Naive thymus-derived CD4-positive, alpha-beta T cell (primary cell): ENCODE results near the gene LAMA3. TPM values are rescaled to one million over a fixed set of nuclear protein-coding genes. Genes with fewer than 3 reads are reported as not detected.

Source experiments
- ATAC-seq: fragments of 150-1000 bp; cut with Tn5 transposase; 2 replicates; pipeline ENCODE4 v1.10.0; 2021; ENCODE audit warnings: mild to moderate bottlenecking, moderate library complexity
- CTCF ChIA-PET: fragments of 350-600 bp; sonication (Branson Sonifier 250); formaldehyde crosslinking; loops from one replicate; lab custom pipeline; 2021; ENCODE audit warnings: antibody characterized with exemption; lab: Charles Lee
- POLR2A ChIA-PET: fragments of 350-600 bp; sonication (Branson Sonifier 250); formaldehyde crosslinking; loops from one replicate; lab custom pipeline; 2021; ENCODE audit warnings: antibody characterized with exemption, inconsistent platforms; lab: Charles Lee
- DNase-seq, 9 donors: peaks; one replicate each; pipeline versions ENCODE4 v3.0.0 to v3.0.0-alpha.2; 2020 to 2022; ENCODE audit warnings: mixed read lengths in 1 of 9
- H3K27ac ChIP-seq: one replicate; pipeline ENCODE4 v1.7.0; 2013; ENCODE audit warnings: mild to moderate bottlenecking, low read depth, low read length, moderate library complexity
- H3K27me3 ChIP-seq, 2 donors: one replicate each; pipeline ENCODE4 v1.7.0; 2013; ENCODE audit warnings: low read length in 2 of 2, mild to moderate bottlenecking in 2 of 2, moderate library complexity in 2 of 2; ENCODE audit not compliant: control insufficient read depth in 2 of 2, insufficient read depth in 2 of 2
- H3K36me3 ChIP-seq, 3 experiments: 1 replicate in 2 of 3; 2 replicates in 1 of 3; pipeline ENCODE4 v1.7.0; 2013; ENCODE audit warnings: low read length in 3 of 3, mild to moderate bottlenecking in 3 of 3, moderate library complexity in 1 of 3; ENCODE audit not compliant: insufficient read depth in 3 of 3, control insufficient read depth in 2 of 3
- H3K4me1 ChIP-seq, 2 donors: one replicate each; pipeline ENCODE4 v1.7.0; 2013; ENCODE audit warnings: low read length in 2 of 2, mild to moderate bottlenecking in 2 of 2, moderate library complexity in 1 of 2; ENCODE audit not compliant: control insufficient read depth in 2 of 2, insufficient read depth in 2 of 2
- H3K4me3 ChIP-seq: 2 replicates; pipeline ENCODE4 v1.7.0; 2013; ENCODE audit warnings: mild to moderate bottlenecking, low read length
- H3K9me3 ChIP-seq, 3 experiments: 1 replicate in 2 of 3; 2 replicates in 1 of 3; pipeline ENCODE4 v1.7.0; 2013; ENCODE audit warnings: low read length in 3 of 3; ENCODE audit not compliant: control insufficient read depth in 2 of 3
- H3K27ac Mint-ChIP-seq, 9 donors: one replicate each; pipeline ENCODE4 v1.8.0; 2020 to 2022; ENCODE audit warnings: mixed read lengths in 9 of 9, mild to moderate bottlenecking in 8 of 9, moderate library complexity in 5 of 9, inconsistent platforms in 2 of 9
- H3K27me3 Mint-ChIP-seq, 5 donors: one replicate each; pipeline ENCODE4 v1.8.0; 2021 to 2022; ENCODE audit warnings: mixed read lengths in 5 of 5, mild to moderate bottlenecking in 1 of 5
- H3K36me3 Mint-ChIP-seq, 5 donors: one replicate each; pipeline ENCODE4 v1.8.0; 2020 to 2022; ENCODE audit warnings: mixed read lengths in 5 of 5, mild to moderate bottlenecking in 3 of 5, inconsistent platforms in 1 of 5
- H3K4me1 Mint-ChIP-seq, 7 donors: one replicate each; pipeline ENCODE4 v1.8.0; 2020 to 2022; ENCODE audit warnings: mixed read lengths in 7 of 7, mild to moderate bottlenecking in 3 of 7, inconsistent platforms in 1 of 7
- H3K4me3 Mint-ChIP-seq, 10 donors: one replicate each; pipeline ENCODE4 v1.8.0; 2020 to 2022; ENCODE audit warnings: mild to moderate bottlenecking in 10 of 10, mixed read lengths in 10 of 10, moderate library complexity in 6 of 10, inconsistent platforms in 2 of 10
- H3K9me3 Mint-ChIP-seq, 11 donors: one replicate each; pipeline ENCODE4 v1.8.0; 2020 to 2022; ENCODE audit warnings: mixed read lengths in 11 of 11, mild to moderate bottlenecking in 4 of 11, inconsistent platforms in 1 of 11, moderate library complexity in 1 of 11
- intact Hi-C, 2 donors: fragments of 100-400 bp; cut with micrococcal nuclease; formaldehyde crosslinking; loops; one replicate each; pipeline ENCODE4 v1.15.1; 2023
- polyA plus RNA-seq, 2 donors: library from polyadenylated mRNA; unstranded; fragments of 300-500 nt; fragmentation: Illumina TruSeq; gene quantifications; one replicate each; pipeline ENCODE4 v1.2.3, GENCODE V29; 2021
- total RNA-seq, 6 experiments: library from RNA in 5 of 6; stranded (reverse) in 5 of 6; gene quantifications; 1 replicate in 5 of 6; 2 replicates in 1 of 6; pipeline ENCODE4 v1.2.3 and lab custom pipeline; 2021 to 2026

The LAMA3 gene
- total and polyA plus RNA-seq, 7 experiments from 2014 or later = 0.22 TPM; not detected in 6

GRCh38 chr18:23828426-23828825 lies 139.2 kb downstream of the LAMA3 start:
- H3K27ac Mint-ChIP-seq = peak overlapping the region in 7 of 9 donors; percentile 2 to 86 (median 55)
- H3K4me3 Mint-ChIP-seq = peak overlapping the region in 1 of 10 donors; percentile 47
- H3K27me3 ChIP-seq = no peaks in the 10 kb centered on the region
- H3K27me3 Mint-ChIP-seq = no peaks in the 10 kb centered on the region
- ChIA-PET POLR2A (interaction anchor here (0.5 to 0.7 kb wide), 2 partner anchors 33 to 54 kb away, joined by 3 read pairs; no protein-coding TSS in a partner anchor), CTCF (interaction anchor here (0.8 kb wide), 1 partner anchor 44 kb away, joined by 4 read pairs; no protein-coding TSS in a partner anchor)
- DNase-seq = peak in 7 of 9 donors; percentile 13 to 74 (median 57)
- H3K9me3 ChIP-seq = no peaks in the 10 kb centered on the region
- peaks cover 0 to 40% (median 23%) of the 10 kb centered on the region in 7 donors for H3K4me1 Mint-ChIP-seq
- H3K4me3 ChIP-seq = no peak overlapping the region
- H3K36me3 ChIP-seq = no peaks in the 10 kb centered on the region
- peak; percentile 99 for ATAC-seq
- intact Hi-C loops = loop anchor here (1.0 to 5.0 kb wide), 10 partner anchors 36 to 326 kb away; partner anchors contain the start of gene RMC1 (in 2 of the 2)
- H3K4me1 ChIP-seq = peaks cover 0 to 10% of the 10 kb centered on the region in 2 donors
- H3K27ac ChIP-seq = no peak overlapping the region
- H3K36me3 Mint-ChIP-seq = peaks cover 0 to 1% (median 0%) of the 10 kb centered on the region in 5 donors
- H3K9me3 Mint-ChIP-seq = no peaks in the 10 kb centered on the region

DNA sequence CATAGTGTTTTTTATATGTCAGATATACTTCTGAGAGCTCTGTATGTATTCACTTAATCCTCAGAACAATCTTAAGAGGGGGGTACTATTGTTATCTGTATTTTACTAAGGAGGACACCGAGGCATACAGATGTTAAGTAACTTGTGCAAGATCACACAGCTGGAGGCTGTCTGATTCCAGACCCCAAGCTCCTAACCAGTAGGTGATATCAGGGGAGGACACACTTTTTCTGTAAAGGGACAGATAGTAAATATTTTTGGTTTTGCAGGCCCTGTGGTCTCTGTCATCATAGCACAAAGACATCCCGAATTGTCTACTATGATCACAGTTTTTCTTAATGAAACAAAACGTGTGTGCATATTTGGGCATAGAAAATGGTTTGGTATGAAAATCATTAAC lies 143.7 kb downstream of the LAMA3 start:
- no peak overlapping the region for H3K27ac Mint-ChIP-seq
- no peaks in the 10 kb centered on the region for H3K36me3 ChIP-seq
- ChIA-PET POLR2A (no interaction called here), CTCF (interaction anchor here (0.9 kb wide), 1 partner anchor 85 kb away, joined by 3 read pairs; no protein-coding TSS in a partner anchor)
- ATAC-seq (no peak), DNase-seq (no peak)
- no peaks in the 10 kb centered on the region for H3K27me3 ChIP-seq
- H3K9me3 Mint-ChIP-seq = no peaks in the 10 kb centered on the region
- peaks cover 0 to 14% (median 9%) of the 10 kb centered on the region in 7 donors for H3K4me1 Mint-ChIP-seq
- peaks cover 0 to 10% of the 10 kb centered on the region in 2 donors for H3K4me1 ChIP-seq
- H3K9me3 ChIP-seq = no peaks in the 10 kb centered on the region
- no peak overlapping the region for H3K4me3 ChIP-seq
- no peak overlapping the region for H3K27ac ChIP-seq
- intact Hi-C loops = no loop called here
- peaks cover 0 to 1% (median 0%) of the 10 kb centered on the region in 5 donors for H3K36me3 Mint-ChIP-seq
- no peaks in the 10 kb centered on the region for H3K27me3 Mint-ChIP-seq
- H3K4me3 Mint-ChIP-seq = no peak overlapping the region

GRCh38 chr18:23833714-23834113 lies 144.5 kb downstream of the LAMA3 start:
- H3K9me3 ChIP-seq = no peaks in the 10 kb centered on the region
- no peaks in the 10 kb centered on the region for H3K36me3 ChIP-seq
- Mint-ChIP-seq H3K27ac (no peak overlapping the region), H3K4me1 (peaks cover 0 to 12% (median 4%) of the 10 kb centered on the region in 7 donors), H3K36me3 (no peaks in the 10 kb centered on the region), H3K9me3 (no peaks in the 10 kb centered on the region), H3K27me3 (no peaks in the 10 kb centered on the region), H3K4me3 (no peak overlapping the region)
- H3K27ac ChIP-seq = no peak overlapping the region
- no peaks in the 10 kb centered on the region for H3K27me3 ChIP-seq
- ATAC-seq (no peak), DNase-seq (no peak)
- ChIA-PET CTCF (interaction anchor here (0.7 to 1.4 kb wide), 2 partner anchors 10 to 13 kb away, joined by 3 to 4 read pairs; no protein-coding TSS in a partner anchor), POLR2A (no interaction called here)
- intact Hi-C loops = no loop called here
- peaks cover 0 to 5% of the 10 kb centered on the region in 2 donors for H3K4me1 ChIP-seq
- no peak overlapping the region for H3K4me3 ChIP-seq

GRCh38 chr18:23835091-23835490 lies 145.8 kb downstream of the LAMA3 start:
- no peaks in the 10 kb centered on the region for H3K36me3 Mint-ChIP-seq
- CTCF ChIA-PET = interaction anchor here (1.4 kb wide), 1 partner anchor 14 kb away, joined by 4 read pairs; no protein-coding TSS in a partner anchor
- no peaks in the 10 kb centered on the region for H3K27me3 Mint-ChIP-seq

GRCh38 chr18:23835506-23835905 lies 146.3 kb downstream of the LAMA3 start:
- no peaks in the 10 kb centered on the region for H3K36me3 ChIP-seq
- no peaks in the 10 kb centered on the region for H3K9me3 ChIP-seq
- CTCF ChIA-PET = no interaction called here
- no peak overlapping the region for H3K4me3 ChIP-seq
- POLR2A ChIA-PET = no interaction called here
- peaks cover 0 to 9% (median 0%) of the 10 kb centered on the region in 7 donors for H3K4me1 Mint-ChIP-seq
- H3K4me3 Mint-ChIP-seq = no peak overlapping the region
- peak; percentile 3 for ATAC-seq
- no peaks in the 10 kb centered on the region for H3K36me3 Mint-ChIP-seq
- no peaks in the 10 kb centered on the region for H3K27me3 ChIP-seq
- no peaks in the 10 kb centered on the region for H3K9me3 Mint-ChIP-seq
- no peaks in the 10 kb centered on the region for H3K27me3 Mint-ChIP-seq
- H3K4me1 ChIP-seq = no peaks in the 10 kb centered on the region
- H3K27ac ChIP-seq = no peak overlapping the region
- intact Hi-C loops = no loop called here
- no peak overlapping the region for H3K27ac Mint-ChIP-seq
- DNase-seq = no peak

More at GRCh38 chr18:23835091-23835490, 145.8 kb downstream of the LAMA3 start:
- H3K27ac ChIP-seq = no peak overlapping the region
- intact Hi-C loops = no loop called here
- DNase-seq = no peak
- no peaks in the 10 kb centered on the region for H3K9me3 ChIP-seq
- no peaks in the 10 kb centered on the region for H3K36me3 ChIP-seq
- no peaks in the 10 kb centered on the region for H3K27me3 ChIP-seq
- peaks cover 0 to 9% (median 0%) of the 10 kb centered on the region in 7 donors for H3K4me1 Mint-ChIP-seq
- no peaks in the 10 kb centered on the region for H3K4me1 ChIP-seq
- H3K9me3 Mint-ChIP-seq = no peaks in the 10 kb centered on the region
- H3K4me3 Mint-ChIP-seq = no peak overlapping the region
- H3K4me3 ChIP-seq = no peak overlapping the region
- POLR2A ChIA-PET = no interaction called here
- H3K27ac Mint-ChIP-seq = no peak overlapping the region
- ATAC-seq = peak; percentile 14

DNA sequence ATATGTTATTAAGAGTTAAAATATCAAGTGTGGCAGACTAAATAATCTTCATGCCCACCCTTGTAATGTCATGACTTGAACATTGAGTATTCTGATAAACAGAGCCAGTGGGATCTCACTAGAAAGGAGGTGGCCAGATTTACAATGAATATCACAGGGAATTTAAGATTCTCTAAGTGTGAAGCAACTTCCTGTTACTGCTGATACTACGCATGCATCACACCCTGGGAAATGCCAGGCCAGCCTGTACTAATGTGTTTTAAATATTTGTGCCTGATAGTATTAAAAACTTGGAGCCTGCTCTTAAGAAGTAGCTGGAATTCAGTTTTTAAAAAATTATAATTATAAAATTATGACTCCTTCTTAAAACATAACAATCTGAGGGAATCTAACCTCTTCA lies 148.3 kb downstream of the LAMA3 start:
- H3K4me1 Mint-ChIP-seq = peaks cover 0 to 9% (median 0%) of the 10 kb centered on the region in 7 donors
- no peaks in the 10 kb centered on the region for H3K4me1 ChIP-seq
- DNase-seq = no peak
- H3K36me3 Mint-ChIP-seq = no peaks in the 10 kb centered on the region
- POLR2A ChIA-PET = no interaction called here
- peaks cover 0 to 2% (median 0%) of the 10 kb centered on the region in 5 donors for H3K27me3 Mint-ChIP-seq
- intact Hi-C loops = no loop called here
- no peaks in the 10 kb centered on the region for H3K9me3 Mint-ChIP-seq
- H3K27me3 ChIP-seq = no peaks in the 10 kb centered on the region
- H3K9me3 ChIP-seq = no peaks in the 10 kb centered on the region
- no peak overlapping the region for H3K27ac ChIP-seq
- ATAC-seq = peak; percentile 38
- H3K4me3 ChIP-seq = no peak overlapping the region
- no peak overlapping the region for H3K4me3 Mint-ChIP-seq
- no peak overlapping the region for H3K27ac Mint-ChIP-seq
- no peaks in the 10 kb centered on the region for H3K36me3 ChIP-seq
- CTCF ChIA-PET = no interaction called here

GRCh38 chr18:23838233-23838632 lies 149.0 kb downstream of the LAMA3 start:
- Histone ChIP-seq H3K4me1 (no peaks in the 10 kb centered on the region), H3K9me3 (no peaks in the 10 kb centered on the region), H3K27ac (no peak overlapping the region), H3K27me3 (no peaks in the 10 kb centered on the region), H3K4me3 (no peak overlapping the region), H3K36me3 (no peaks in the 10 kb centered on the region)
- Mint-ChIP-seq H3K4me3 (no peak overlapping the region), H3K4me1 (peaks cover 0 to 9% (median 0%) of the 10 kb centered on the region in 7 donors), H3K27me3 (peaks cover 0 to 5% (median 0%) of the 10 kb centered on the region in 5 donors), H3K9me3 (no peaks in the 10 kb centered on the region), H3K36me3 (peaks cover 0 to 3% (median 0%) of the 10 kb centered on the region in 5 donors), H3K27ac (no peak overlapping the region)
- ATAC-seq = no peak
- DNase-seq = no peak
- intact Hi-C loops = no loop called here
- CTCF ChIA-PET = no interaction called here
- POLR2A ChIA-PET = interaction anchor here (0.6 kb wide), 1 partner anchor 211 kb away, joined by 3 read pairs; no protein-coding TSS in a partner anchor
